Hepatocyte (in vitro differentiated cells): ENCODE data around the gene DMAC2.

Source experiments
- CTCF ChIP-seq: fragments of 200-600 bp; sonication (generic); IDR thresholded peaks from 2 replicates; pipeline ENCODE4 v1.5.1; 2016; ENCODE audit warnings: antibody characterized with exemption, mild to moderate bottlenecking; ENCODE audit not compliant: poor library complexity
- EZH2phosphoT487 ChIP-seq: fragments of 200-600 bp; sonication (generic); IDR thresholded peaks from one replicate; pipeline ENCODE4 v1.6.1; 2018; ENCODE audit warnings: antibody characterized with exemption, mild to moderate bottlenecking, low read depth, moderate library complexity; ENCODE audit not compliant: unreplicated experiment, severe bottlenecking

- TF ChIP-seq CTCF (no peak), EZH2phosphoT487 (no peak)
Measured at GRCh38 chr19:41441321-41441945, 1.7 kb upstream of the DMAC2 start.
